IMR-90 (cell line): ENCODE results near the gene FGF2. TPM values are rescaled to one million over a fixed set of nuclear protein-coding genes. Genes with fewer than 3 reads are reported as not detected.

Source experiments
- ATAC-seq: fragments of 200-7000 bp; cut with Tn5 transposase; 2 replicates; pipeline ENCODE4 v1.9.1; 2020; ENCODE audit warnings: low read depth, mild to moderate bottlenecking, moderate library complexity
- BruUV-seq: library from RNA; stranded (reverse); fragments of 400-500 nt; replicated peaks from 2 replicates; lab custom pipeline; 2021; lab: Mats Ljungman, UMichigan
- CTCF ChIA-PET: fragments of 300-600 bp; formaldehyde crosslinking; extraction: SDS; loops from one replicate; lab custom pipeline; 2021; ENCODE audit warnings: antibody characterized with exemption; lab: Yijun Ruan, JAX
- POLR2A ChIA-PET: fragments of 300-600 bp; sonication (Branson Sonifier 250); formaldehyde crosslinking; loops from one replicate; lab custom pipeline; 2022; ENCODE audit warnings: antibody characterized with exemption; ENCODE audit not compliant: unreplicated experiment; lab: Charles Lee
- DNase-seq: peaks from one replicate; pipeline ENCODE4 v3.0.0; 2013
- H2AFZ ChIP-seq: replicated peaks from 2 replicates; pipeline ENCODE3; 2013; ENCODE audit warnings: low read length, mild to moderate bottlenecking; ENCODE audit not compliant: poor library complexity
- H2AK5ac ChIP-seq: 2 replicates; pipeline ENCODE4 v1.6.1; 2013; ENCODE audit warnings: low read depth, low read length, inconsistent platforms
- H2AK9ac ChIP-seq: replicated peaks from 2 replicates; pipeline ENCODE3; 2013; ENCODE audit warnings: mild to moderate bottlenecking, low read depth, low read length, moderate library complexity; ENCODE audit not compliant: poor library complexity
- H2BK120ac ChIP-seq: 2 replicates; pipeline ENCODE4 v1.6.1; 2013; ENCODE audit warnings: low read depth, low read length, inconsistent platforms
- H2BK15ac ChIP-seq: 3 replicates; pipeline ENCODE4 v1.6.1; 2013; ENCODE audit warnings: low read depth, low read length, inconsistent platforms
- H2BK20ac ChIP-seq: 2 replicates; pipeline ENCODE4 v1.6.1; 2013; ENCODE audit warnings: low read depth, mild to moderate bottlenecking, inconsistent platforms, low read length, moderate library complexity
- H2BK5ac ChIP-seq: 2 replicates; pipeline ENCODE4 v1.6.1; 2013; ENCODE audit warnings: mild to moderate bottlenecking, low read depth, low read length, inconsistent platforms; ENCODE audit not compliant: poor library complexity, severe bottlenecking
- H3K14ac ChIP-seq: replicated peaks from 2 replicates; pipeline ENCODE4 v1.6.1; 2013; ENCODE audit warnings: low read depth, low read length, inconsistent platforms
- H3K18ac ChIP-seq: 2 replicates; pipeline ENCODE4 v1.6.1; 2013; ENCODE audit warnings: low read depth, low read length, control low read depth
- H3K23ac ChIP-seq: 2 replicates; pipeline ENCODE4 v1.6.1; 2013; ENCODE audit warnings: low read depth, low read length, inconsistent platforms
- H3K27ac ChIP-seq: 2 replicates; pipeline ENCODE4 v1.5.1; 2013; ENCODE audit warnings: mild to moderate bottlenecking, control low read depth, low read length; ENCODE audit not compliant: insufficient read depth
- H3K27me3 ChIP-seq: 2 replicates; pipeline ENCODE4 v1.6.1; 2013; ENCODE audit warnings: low read length; ENCODE audit not compliant: control insufficient read depth, insufficient read depth
- H3K36me3 ChIP-seq: 2 replicates; pipeline ENCODE4 v1.6.1; 2013; ENCODE audit warnings: low read length, mixed read lengths; ENCODE audit not compliant: control insufficient read depth, insufficient read depth
- H3K4ac ChIP-seq: 2 replicates; pipeline ENCODE4 v1.6.1; 2013; ENCODE audit warnings: low read depth, low read length, inconsistent platforms
- H3K4me1 ChIP-seq: 2 replicates; pipeline ENCODE4 v1.6.1; 2013; ENCODE audit warnings: low read length, mixed read lengths; ENCODE audit not compliant: control insufficient read depth, insufficient read depth
- H3K4me2 ChIP-seq: 2 replicates; pipeline ENCODE4 v1.6.1; 2013; ENCODE audit warnings: low read depth, mild to moderate bottlenecking, control low read depth, low read length, moderate library complexity
- H3K4me3 ChIP-seq: 2 replicates; pipeline ENCODE4 v1.5.1; 2013; ENCODE audit warnings: low read depth, mild to moderate bottlenecking, control low read depth, low read length, moderate library complexity; ENCODE audit not compliant: insufficient read depth
- H3K56ac ChIP-seq: 2 replicates; pipeline ENCODE4 v1.6.1; 2013; ENCODE audit warnings: low read length, inconsistent platforms; ENCODE audit not compliant: insufficient read depth; ENCODE audit errors: extremely low read depth
- H3K79me1 ChIP-seq, 2 experiments: 2 replicates each; pipeline ENCODE4 v1.6.1; 2013; ENCODE audit warnings: low read length in 2 of 2, inconsistent platforms in 1 of 2, low read depth in 1 of 2
- H3K9ac ChIP-seq: 2 replicates; pipeline ENCODE4 v1.6.1; 2013; ENCODE audit warnings: low read depth, low read length, control low read depth
- H3K9me1 ChIP-seq: 2 replicates; pipeline ENCODE4 v1.6.1; 2013; ENCODE audit warnings: low read length, inconsistent platforms; ENCODE audit not compliant: insufficient read depth
- H3K9me3 ChIP-seq: 2 replicates; pipeline ENCODE4 v1.6.1; 2013; ENCODE audit warnings: low read length; ENCODE audit not compliant: control insufficient read depth, insufficient read depth
- H4K20me1 ChIP-seq: 2 replicates; pipeline ENCODE4 v1.6.1; 2013; ENCODE audit warnings: low read length, inconsistent platforms; ENCODE audit not compliant: insufficient read depth
- H4K5ac ChIP-seq: 2 replicates; pipeline ENCODE4 v1.6.1; 2013; ENCODE audit warnings: mild to moderate bottlenecking, low read depth, low read length, control low read depth
- H4K8ac ChIP-seq, 2 experiments: 2 replicates each; pipeline ENCODE4 v1.6.1; 2013; ENCODE audit warnings: low read depth in 2 of 2, low read length in 2 of 2, control low read depth in 1 of 2, inconsistent platforms in 1 of 2
- H4K91ac ChIP-seq: 2 replicates; pipeline ENCODE4 v1.6.1; 2013; ENCODE audit warnings: low read depth, low read length, inconsistent platforms; ENCODE audit not compliant: insufficient read depth
- RFX5 ChIP-seq: IDR thresholded peaks from 2 replicates; pipeline ENCODE4 v1.8.0; 2012; ENCODE audit warnings: low read depth, mild to moderate bottlenecking, low read length, moderate library complexity
- WGBS, 2 experiments: methylation state at CpG; one replicate each; pipeline versions ENCODE4 v1.1.5 to v1.1.7; 2013; ENCODE audit warnings: missing lambda C conversion rate in 2 of 2; ENCODE audit not compliant: insufficient read length in 1 of 2; ENCODE audit errors: extremely low coverage in 2 of 2; 5-methylcytosine and 5-hydroxymethylcytosine counted together
- dilution Hi-C: fragments of 300-500 bp; cut with HindIII; formaldehyde crosslinking; loops from one replicate; pipeline ENCODE4 v1.14.3; 2018; ENCODE audit warnings: low sequenced_read_pairs; ENCODE audit not compliant: unreplicated experiment
- in situ Hi-C: fragments of 300-500 bp; cut with MboI; formaldehyde crosslinking; loops from 3 replicates; pipeline ENCODE4 v1.14.3; 2019; ENCODE audit warnings: low sequenced_read_pairs, inconsistent platforms, mixed read lengths
- intact Hi-C: fragments of 100-400 bp; cut with micrococcal nuclease; formaldehyde crosslinking; loops from 2 replicates; pipeline ENCODE4 v1.10.0; 2022
- polyA plus RNA-seq, 3 experiments: library from polyadenylated mRNA; depleted of rRNA; stranded (reverse); fragments of >200 nt; gene quantifications; 2 replicates each; pipeline ENCODE4 v1.2.3, GENCODE V29; 2012; ENCODE audit warnings: low replicate concordance in 1 of 3
- total RNA-seq: library from RNA; depleted of rRNA; stranded (reverse); fragments of >200 nt; gene quantifications from 2 replicates; pipeline ENCODE4 v1.2.3, GENCODE V29; 2012

FGF2 gene
- total and polyA plus RNA-seq, 2 of the 4 experiments (the other 2 are of a cell fraction), result 12.9 to 27.1 TPM

- Histone ChIP-seq H3K9ac (no peak overlapping the region), H2BK15ac (peak overlapping the region; percentile 48; the same call in 1 of the 3 replicates), H3K23ac (peak overlapping the region; percentile 94; the same call in 1 of the 2 replicates), H3K27ac (peak overlapping the region; percentile 26; the same call in 1 of the 2 replicates), H3K18ac (peak overlapping the region; percentile 70), H3K4ac (peak overlapping the region; percentile 97), H4K5ac (peak overlapping the region; percentile 60; the same call in 1 of the 2 replicates), H3K36me3 (peaks cover 14% of the 10 kb centered on the region), H2AFZ (no peak overlapping the region), H4K91ac (peak overlapping the region; percentile 82; the same call in 1 of the 2 replicates), H3K27me3 (no peaks in the 10 kb centered on the region), H3K9me3 (no peaks in the 10 kb centered on the region), H3K4me1 (peaks cover 10% of the 10 kb centered on the region), H2BK20ac (peak overlapping the region; percentile 62; the same call in 1 of the 2 replicates), H3K9me1 (peaks cover 7% of the 10 kb centered on the region), H4K8ac (peak overlapping the region; percentile 19 to 85; a peak in 3 of 4 replicates), H3K4me2 (no peak overlapping the region; the same call in 1 of the 2 replicates), H3K4me3 (no peak overlapping the region), H3K14ac (peak overlapping the region; percentile 76), H2AK5ac (peak overlapping the region; percentile 96), H2BK5ac (peak overlapping the region; percentile 80), H2BK120ac (peak overlapping the region; percentile 94), H3K79me1 (peaks cover 25 to 52% of the 10 kb centered on the region in 2 experiments), H3K56ac (no peak overlapping the region), H4K20me1 (no peaks in the 10 kb centered on the region; the same call in 1 of the 2 replicates), H2AK9ac (no peak overlapping the region)
- CTCF ChIA-PET, result interaction anchor here (1.1 to 1.2 kb wide), 2 partner anchors 20 to 119 kb away, joined by 3 read pairs; no protein-coding TSS in a partner anchor
- in situ Hi-C loops (no loop called here), intact Hi-C loops (no loop called here), dilution Hi-C loops (no loop called here)
- no CpG with 5 or more reads among the region's 3 CpGs for WGBS, 2 experiments
- BruUV-seq, result no TSS peak
- TF ChIP-seq RFX5, result no peak
- ATAC-seq (peak; percentile 55), DNase-seq (peak; percentile 62)
- POLR2A ChIA-PET, result no interaction called here
Measured at GRCh38 chr4:122876456-122876855, 49.8 kb downstream of the FGF2 start.
